SK-N-MC (cell line): ENCODE measurements around the gene METTL15.

Source experiments
- EZH2 ChIP-seq: fragments of 200-600 bp; sonication (generic); IDR thresholded peaks from one replicate; pipeline ENCODE4 v1.6.1; 2017; ENCODE audit warnings: antibody characterized with exemption
- POLR2AphosphoS5 ChIP-seq: IDR thresholded peaks from 2 replicates; pipeline ENCODE4 v1.6.1; 2012; ENCODE audit warnings: mild to moderate bottlenecking, low read depth, low read length, borderline replicate concordance

DNA sequence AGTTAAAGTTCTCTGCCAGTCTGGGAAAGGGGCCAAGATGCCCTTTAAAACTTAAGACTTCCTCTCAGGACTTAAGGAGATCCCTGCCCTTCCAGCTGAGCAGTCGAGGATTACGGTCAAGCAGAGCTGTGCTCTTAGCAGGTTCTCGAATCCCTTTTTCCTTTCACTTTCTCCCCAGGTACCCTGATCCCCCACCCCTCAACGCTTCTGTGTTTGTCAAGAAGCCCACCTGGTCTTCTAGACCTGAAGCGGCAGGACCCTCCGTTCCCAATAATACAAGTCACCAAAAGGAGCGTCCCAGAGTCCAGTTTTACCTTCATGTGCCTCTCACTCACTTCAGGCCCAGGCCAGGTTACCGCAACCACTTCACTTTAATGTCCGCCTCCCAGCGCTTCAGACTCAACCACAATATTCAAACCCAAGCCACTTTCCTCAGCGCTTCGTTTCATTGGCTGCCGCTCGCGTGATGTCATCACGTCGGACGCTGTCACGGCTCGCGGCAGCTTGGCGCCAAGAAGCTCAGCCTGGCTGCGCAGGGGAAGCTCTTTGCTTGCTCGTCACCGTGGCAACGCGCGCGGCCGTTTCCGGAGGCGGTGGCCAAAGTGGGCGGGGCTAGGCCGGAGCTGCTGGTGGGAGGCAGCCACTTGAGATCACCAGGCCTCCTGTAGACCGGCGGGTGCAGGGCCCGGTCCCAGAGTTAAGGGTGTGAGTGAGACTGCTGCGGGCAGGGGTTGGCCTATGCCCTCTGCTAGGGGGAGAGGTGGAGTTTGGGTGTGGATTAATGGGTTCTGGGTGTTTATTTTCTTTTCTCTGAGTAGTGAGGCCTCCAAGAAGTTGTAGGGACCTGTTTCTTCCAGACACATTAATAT, at the start of gene METTL15, which contains the start of gene KIF18A:
- TF ChIP-seq EZH2, result no peak
- peak; percentile 81; the same call in 1 of the 2 replicates for TF ChIP-seq POLR2AphosphoS5
